Stimulated activated CD4-positive, alpha-beta T cell treated with anti-CD3 and anti-CD28 coated beads, Interleukin-1b, Interleukin-23, amount 100 ng/mL, for 1 hour (primary cell): ENCODE data around the gene RBP3.

Experiments used
- DNase-seq, 2 donors: peaks; one replicate each; pipeline ENCODE4 v3.0.0-alpha.2; 2020; ENCODE audit warnings: low read depth in 2 of 2

The RBP3 gene

GRCh38 chr10:47348138-47348651 lies at the start of gene RBP3:
RBP3 (plus strand) TSS chr10:47348363; CDS start chr10:47348485, 122 bp downstream.
- no peak for DNase-seq

GRCh38 chr10:47298715-47299114 lies 49.4 kb upstream of the RBP3 start:
- no peak for DNase-seq

GRCh38 chr10:47299611-47300428 lies 48.3 kb upstream of the RBP3 start, which contains the start of gene GDF10:
GDF10 (plus strand) TSS chr10:47300197; CDS start chr10:47300652, 455 bp downstream.
- no peak for DNase-seq

- no peak for DNase-seq
Measured at GRCh38 chr10:47300429-47300931, 47.7 kb upstream of the RBP3 start.

- DNase-seq: no peak
Measured at GRCh38 chr10:47301833-47302232, 46.3 kb upstream of the RBP3 start.

- DNase-seq: no peak
Measured at GRCh38 chr10:47303105-47303504, 45.1 kb upstream of the RBP3 start.

- no peak for DNase-seq
Measured at GRCh38 chr10:47303866-47304265, 44.3 kb upstream of the RBP3 start.

- no peak for DNase-seq
Measured at GRCh38 chr10:47305566-47305965, 42.6 kb upstream of the RBP3 start.

- DNase-seq: no peak
Measured at GRCh38 chr10:47306387-47307210, 41.6 kb upstream of the RBP3 start.

- no peak for DNase-seq
Measured at GRCh38 chr10:47307381-47307780, 40.8 kb upstream of the RBP3 start.

GRCh38 chr10:47308775-47309174 lies 39.4 kb upstream of the RBP3 start:
- no peak for DNase-seq

- no peak for DNase-seq
Measured at GRCh38 chr10:47309408-47310089, 38.6 kb upstream of the RBP3 start.

GRCh38 chr10:47310090-47310505 lies 38.1 kb upstream of the RBP3 start:
- DNase-seq: no peak

- peak in 1 of 2 donors; percentile 29 for DNase-seq
Measured at GRCh38 chr10:47311193-47311931, 36.8 kb upstream of the RBP3 start.

- DNase-seq: peak; percentile 71 to 75
Measured at GRCh38 chr10:47311932-47312662, 36.1 kb upstream of the RBP3 start.

GRCh38 chr10:47312663-47312995 lies 35.5 kb upstream of the RBP3 start:
- no peak for DNase-seq

- DNase-seq: no peak
Measured at GRCh38 chr10:47314416-47314970, 33.7 kb upstream of the RBP3 start.

GRCh38 chr10:47315421-47315820 lies 32.7 kb upstream of the RBP3 start:
- no peak for DNase-seq

- no peak for DNase-seq
Measured at GRCh38 chr10:47316131-47316530, 32.0 kb upstream of the RBP3 start.

GRCh38 chr10:47317251-47317650 lies 30.9 kb upstream of the RBP3 start:
- no peak for DNase-seq
